Measurements from ENCODE around the gene LCORL.
"Not testable (repeated sequence)": the region's sequence is repeated elsewhere in the genome, so short reads cannot be mapped to it uniquely, and the experiment has no call there.

Gene LCORL

GRCh38 chr4:17932041-17932440 is 89.5 kb downstream of the LCORL start:
- no peak for DNase-seq (ENCODE audit: low read depth in 2 of 2)

- DNase-seq (ENCODE audit: low read depth in 2 of 2) = no peak
These were observed 91.3 kb downstream of the LCORL start for GRCh38 chr4:17930256-17930655.

- no peak for DNase-seq (ENCODE audit: low read depth in 2 of 2)
These were observed 97.4 kb downstream of the LCORL start for GRCh38 chr4:17924189-17924588.

DNA sequence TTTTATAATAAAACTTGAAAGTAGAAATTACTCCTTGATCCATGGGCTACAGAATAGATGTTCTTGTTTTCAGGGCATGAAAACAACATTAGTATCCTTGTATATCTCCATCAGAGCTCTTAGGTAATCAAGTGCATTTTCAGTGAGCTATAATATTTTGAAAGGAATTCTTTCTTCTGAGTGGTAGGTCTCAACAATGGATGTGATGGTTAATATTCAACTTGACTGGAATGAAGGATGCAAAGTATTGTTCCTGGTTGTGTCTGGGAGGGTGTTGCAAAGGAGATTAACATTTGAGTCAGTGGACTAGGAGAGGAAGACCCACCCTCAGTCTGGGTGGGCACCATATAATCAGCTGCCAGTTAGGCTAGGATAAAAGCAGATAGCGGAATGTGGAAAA is 100.1 kb downstream of the LCORL start:
- DNase-seq (ENCODE audit: low read depth in 2 of 2) = no peak

DNA sequence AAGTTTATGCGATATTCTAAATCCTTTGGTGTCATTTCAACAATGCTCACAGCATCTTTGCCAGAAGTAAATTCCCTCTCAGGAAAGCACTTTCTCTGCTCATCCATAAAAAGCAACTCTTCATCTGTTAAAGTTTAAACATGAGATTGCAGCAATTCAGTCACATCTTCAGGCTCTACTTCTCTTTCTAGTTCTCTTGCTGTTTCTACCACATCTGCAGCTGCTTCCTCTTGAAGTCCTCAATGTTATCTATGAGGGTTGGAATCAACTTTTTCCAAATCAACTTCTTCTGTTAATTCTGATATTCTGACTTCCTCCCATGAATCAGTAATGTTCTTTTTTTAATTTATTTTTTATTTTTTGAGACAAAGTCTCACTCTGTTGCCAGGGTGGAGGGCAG is 100.9 kb downstream of the LCORL start:
- DNase-seq (ENCODE audit: low read depth in 2 of 2) = no peak

DNA sequence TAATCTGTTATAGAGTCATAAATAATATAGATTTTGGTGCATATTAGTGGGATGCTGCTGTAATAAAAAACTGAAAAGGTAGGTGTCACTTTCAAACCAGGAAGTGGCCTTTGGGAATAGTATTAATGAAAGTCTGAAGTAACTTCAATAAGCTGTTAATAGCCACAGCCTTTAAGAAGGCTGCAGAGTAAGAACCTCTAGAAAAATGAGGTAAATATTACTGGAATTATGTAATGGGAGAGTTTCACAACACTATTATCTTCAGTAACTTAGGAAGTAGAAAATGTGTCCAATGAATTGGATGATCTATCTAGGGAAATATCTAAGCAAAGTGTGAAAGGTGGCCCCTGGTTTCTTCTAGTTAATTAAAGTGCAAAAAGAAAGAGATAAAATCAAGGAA is 106.1 kb downstream of the LCORL start:
- DNase-seq (ENCODE audit: low read depth in 2 of 2) = no peak

- DNase-seq (ENCODE audit: low read depth in 2 of 2) = no peak
These were observed 109.5 kb downstream of the LCORL start for GRCh38 chr4:17912011-17912410.

GRCh38 chr4:17911608-17912007 is 109.9 kb downstream of the LCORL start:
- no peak for DNase-seq (ENCODE audit: low read depth in 2 of 2)

DNA sequence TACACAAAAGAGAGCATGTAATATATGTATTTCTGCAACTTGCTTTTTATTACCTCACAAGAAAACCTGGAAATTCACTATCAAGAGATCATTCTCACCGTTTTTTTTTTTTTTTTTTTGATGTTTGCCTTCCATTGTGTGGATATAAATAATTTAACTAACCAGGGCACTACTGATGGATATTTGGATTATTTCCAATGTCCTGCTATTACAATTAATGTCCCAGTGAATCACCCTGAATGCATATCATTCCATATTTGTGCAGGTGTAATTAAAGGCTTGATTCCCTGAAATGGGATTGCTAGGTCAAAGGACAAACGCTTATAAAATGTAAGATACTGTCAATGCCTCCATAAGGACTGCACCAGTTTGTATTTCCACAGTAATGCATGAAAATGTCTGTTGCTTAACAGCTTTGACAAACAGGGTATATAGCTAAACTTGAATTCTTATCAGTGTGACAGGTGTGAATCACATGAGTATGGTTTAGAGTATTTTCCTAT is 123.0 kb downstream of the LCORL start:
- DNase-seq (ENCODE audit: low read depth in 2 of 2) = no peak

DNA sequence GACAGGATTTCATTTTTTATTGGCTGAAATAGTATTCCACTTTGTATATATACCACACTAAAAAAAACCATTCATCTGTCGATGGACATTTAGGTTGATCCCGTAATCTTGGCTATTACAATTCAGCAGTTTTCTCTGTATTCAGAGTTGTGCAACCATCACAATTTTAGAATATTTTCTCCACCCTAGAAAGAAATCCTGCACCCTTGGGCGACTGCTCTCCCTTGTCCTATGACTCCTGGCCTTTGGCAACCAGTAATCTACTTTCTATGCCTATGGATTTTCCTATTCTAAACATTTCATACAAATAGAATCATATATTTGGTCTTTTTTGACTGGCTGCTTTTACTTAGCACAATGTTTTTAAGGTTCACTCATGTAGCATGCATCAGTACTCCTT is 126.1 kb downstream of the LCORL start:
- DNase-seq (ENCODE audit: low read depth in 2 of 2) = no peak

- no peak for DNase-seq (ENCODE audit: low read depth in 2 of 2)
These were observed 127.1 kb downstream of the LCORL start for GRCh38 chr4:17894421-17894820.

GRCh38 chr4:17889692-17890091 is 131.9 kb downstream of the LCORL start:
- no peak for DNase-seq (ENCODE audit: low read depth in 2 of 2)

GRCh38 chr4:17884511-17884910 is 137.0 kb downstream of the LCORL start:
- DNase-seq (ENCODE audit: low read depth in 2 of 2) = no peak

DNA sequence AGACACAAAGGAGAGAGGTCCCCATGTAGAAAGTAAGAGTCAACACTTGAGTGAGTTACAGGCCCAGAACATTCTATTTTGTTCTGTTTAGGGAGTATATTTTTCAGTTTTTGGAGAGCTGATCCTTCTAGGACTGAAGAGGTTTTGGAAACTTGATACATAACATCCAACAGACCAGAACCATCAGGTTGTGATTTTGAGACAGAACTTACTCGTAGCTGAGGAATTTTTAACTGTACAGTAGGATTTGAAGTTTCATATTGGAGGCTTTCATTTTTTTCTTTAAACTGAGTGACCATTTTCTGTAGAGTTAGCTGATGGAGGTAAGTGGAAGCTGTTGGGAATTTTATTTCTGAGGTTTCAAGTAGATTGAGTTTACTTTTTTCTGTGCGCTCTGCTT is 137.5 kb downstream of the LCORL start:
- no peak for DNase-seq (ENCODE audit: low read depth in 2 of 2)

DNA sequence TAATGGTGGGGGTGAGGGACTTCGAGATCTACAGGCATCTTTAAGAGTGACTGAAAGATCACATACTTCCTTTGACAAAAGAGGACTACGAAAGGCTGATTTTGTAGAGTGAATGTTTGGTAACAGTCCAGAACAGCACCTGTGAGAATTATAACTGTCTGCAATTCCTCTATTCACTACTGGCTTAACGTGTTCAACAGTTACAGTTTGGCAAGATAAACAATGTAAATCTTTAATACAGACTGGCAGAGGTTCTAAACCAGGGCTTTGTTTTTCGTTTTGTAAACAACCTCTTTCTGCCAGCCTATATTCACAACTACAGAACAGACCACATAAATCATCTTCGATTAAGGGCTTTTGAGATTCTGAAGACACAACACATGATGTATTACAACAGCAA is 143.9 kb downstream of the LCORL start:
- DNase-seq (ENCODE audit: low read depth in 2 of 2) = no peak

- no peak for DNase-seq (ENCODE audit: low read depth in 2 of 2)
These were observed 144.6 kb downstream of the LCORL start for GRCh38 chr4:17876943-17877342.

- no peak for DNase-seq (ENCODE audit: low read depth in 2 of 2)
These were observed 146.0 kb downstream of the LCORL start for GRCh38 chr4:17875402-17876070.

DNA sequence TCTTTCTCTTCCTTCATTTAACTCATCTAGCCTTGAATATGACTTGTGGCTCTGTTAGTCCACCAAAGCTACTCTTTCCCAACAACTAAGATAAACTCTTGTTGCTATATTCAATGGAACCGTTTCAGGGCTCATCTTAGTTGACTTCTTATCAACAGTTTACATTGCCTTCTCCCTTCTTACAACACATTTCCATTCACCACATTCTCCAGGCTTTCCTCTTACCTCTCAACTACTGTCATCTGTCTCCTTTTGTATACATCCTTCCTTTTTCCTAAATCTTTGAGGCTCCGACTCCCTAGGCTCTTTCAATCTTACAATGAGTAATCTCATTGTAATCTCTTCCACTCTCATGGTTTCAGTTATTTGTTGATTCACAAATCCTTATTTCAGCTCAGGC is 152.2 kb downstream of the LCORL start:
- DNase-seq (ENCODE audit: low read depth in 2 of 2) = no peak

GRCh38 chr4:17867276-17867675 is 154.3 kb downstream of the LCORL start:
- DNase-seq (ENCODE audit: low read depth in 2 of 2) = no peak

DNA sequence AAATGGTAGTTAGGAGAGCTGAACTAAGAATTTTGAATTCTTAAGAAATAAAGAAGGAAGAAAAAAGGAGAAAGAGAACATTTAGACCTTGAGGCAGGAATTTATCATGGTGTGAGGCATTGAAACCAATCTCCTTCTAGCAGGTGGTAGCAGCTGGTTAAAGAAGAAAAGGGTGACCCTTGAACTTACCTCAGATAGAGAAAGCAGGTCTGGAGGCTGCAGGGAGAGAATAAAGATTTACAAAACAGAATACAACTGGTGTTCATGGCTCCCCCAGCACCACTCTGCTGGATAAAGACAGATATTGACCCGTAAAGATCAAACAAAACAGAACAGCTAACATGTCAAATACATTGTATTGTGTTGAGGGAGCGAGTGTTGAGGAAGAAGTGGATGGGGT is 154.7 kb downstream of the LCORL start:
- DNase-seq (ENCODE audit: low read depth in 2 of 2) = no peak

DNA sequence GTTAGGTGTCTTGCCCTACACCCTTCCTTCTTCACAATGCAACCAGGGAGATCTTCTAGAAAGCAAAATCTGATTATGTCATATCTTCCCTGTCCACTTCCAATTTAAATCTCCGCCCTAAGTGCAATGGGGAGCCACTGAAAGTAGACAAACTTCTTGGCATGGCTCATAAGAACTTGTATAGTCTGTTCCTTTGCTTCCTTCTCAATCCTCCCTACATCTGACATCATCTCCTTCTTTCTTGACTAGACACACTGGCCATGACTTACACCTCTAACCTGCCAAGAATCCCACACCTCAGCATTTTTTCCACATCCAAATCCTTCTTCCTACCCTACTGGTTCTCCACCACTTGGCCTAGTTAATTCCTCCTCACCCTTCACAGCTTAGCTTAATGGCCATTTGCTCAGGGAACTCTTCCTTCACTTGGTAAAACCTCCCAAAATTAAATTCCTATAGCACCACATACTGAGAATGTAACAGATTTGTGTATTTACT is 155.6 kb downstream of the LCORL start:
- DNase-seq (ENCODE audit: low read depth in 2 of 2) = no peak

GRCh38 chr4:17861906-17862305 is 159.6 kb downstream of the LCORL start:
- not testable (repeated sequence) for DNase-seq (ENCODE audit: low read depth in 2 of 2)

DNA sequence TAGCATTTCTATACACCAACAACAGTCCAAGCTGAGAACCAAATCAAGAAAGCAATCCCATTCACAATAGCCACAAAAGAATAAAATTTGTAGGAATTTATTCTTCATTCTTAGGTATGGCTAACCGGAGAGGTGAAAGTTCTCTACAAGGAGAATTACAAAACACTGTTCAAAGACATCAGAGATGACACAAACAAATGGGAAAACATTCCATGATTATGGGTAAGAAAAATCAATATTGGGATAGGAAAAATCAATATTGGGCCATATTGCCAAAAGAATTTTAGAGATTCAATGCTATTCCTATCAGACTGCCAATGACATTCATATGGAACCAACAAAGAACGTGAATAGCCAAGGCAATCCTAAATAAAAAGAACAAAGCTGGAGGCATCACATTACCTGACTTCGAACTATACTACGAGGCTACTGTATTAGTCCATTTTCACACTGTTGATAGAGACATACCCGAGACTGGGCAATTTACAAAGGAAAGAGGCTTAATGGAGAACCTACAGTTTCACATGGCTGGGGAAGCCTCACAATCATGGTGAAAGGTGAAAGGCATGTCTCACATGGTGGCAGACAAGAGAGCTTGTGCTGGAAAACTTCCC is 161.7 kb downstream of the LCORL start:
- DNase-seq (ENCODE audit: low read depth in 2 of 2) = no peak

DNA sequence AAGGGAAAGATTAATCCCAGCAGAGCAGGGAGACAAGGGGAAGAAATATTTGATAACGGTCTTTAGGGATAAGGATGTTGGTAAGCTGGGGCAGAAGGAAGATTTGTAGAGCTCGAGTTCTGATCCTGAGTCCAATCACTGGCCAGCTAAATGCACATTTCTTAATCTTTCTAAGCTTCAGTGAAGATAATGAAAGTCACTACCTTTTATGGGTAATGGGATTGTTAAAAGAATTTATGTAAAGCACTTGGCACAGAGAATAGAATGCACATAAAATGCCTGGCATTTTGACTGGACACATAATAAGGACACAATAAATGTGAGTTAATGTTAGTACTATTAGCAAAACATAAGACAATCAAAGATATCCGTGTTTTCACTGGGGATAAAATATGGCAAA is 167.5 kb downstream of the LCORL start:
- no peak for DNase-seq (ENCODE audit: low read depth in 2 of 2)

Data from stimulated activated CD4-positive, alpha-beta T cell treated with anti-CD3 and anti-CD28 coated beads, Interleukin-12 subunit alpha, Interleukin-12 subunit beta, amount 100 ng/mL, for 24 hours (primary cell).